ENCODE results near the gene TKTL2.

The TKTL2 gene

GRCh38 chr4:163473130-163473529 is 424 bp downstream of the TKTL2 start:
- peaks cover 0 to 8% (median 0%) of the 10 kb centered on the region in 4 donors for H3K4me1 ChIP-seq
- H3K4me3 ChIP-seq, result no peak overlapping the region
- no peak for DNase-seq
- H3K27me3 ChIP-seq, result no peaks in the 10 kb centered on the region
- no peak for TF ChIP-seq CTCF (IDR thresholded peaks at IDR 0.05)
- no peaks in the 10 kb centered on the region for H3K36me3 ChIP-seq
- no peaks in the 10 kb centered on the region for H3K9me3 ChIP-seq
- H3K27ac ChIP-seq, result no peak overlapping the region
- intact Hi-C loops (cut with DNase I; ENCODE audit: low total_unique reads), result no loop called here

- no peaks in the 10 kb centered on the region for H3K4me1 ChIP-seq
- no peaks in the 10 kb centered on the region for H3K27me3 ChIP-seq
- H3K36me3 ChIP-seq, result no peaks in the 10 kb centered on the region
- no peak overlapping the region for H3K4me3 ChIP-seq
- H3K9me3 ChIP-seq, result no peaks in the 10 kb centered on the region
- DNase-seq, result no peak
- intact Hi-C loops (cut with DNase I; ENCODE audit: low total_unique reads), result no loop called here
- no peak overlapping the region for H3K27ac ChIP-seq
- no peak for TF ChIP-seq CTCF (IDR thresholded peaks at IDR 0.05)
These were observed 3.2 kb downstream of the TKTL2 start for GRCh38 chr4:163470391-163470790.

GRCh38 chr4:163467082-163467770 is 6.3 kb downstream of the TKTL2 start:
- no peak for DNase-seq
- intact Hi-C loops (cut with DNase I; ENCODE audit: low total_unique reads), result no loop called here

DNA sequence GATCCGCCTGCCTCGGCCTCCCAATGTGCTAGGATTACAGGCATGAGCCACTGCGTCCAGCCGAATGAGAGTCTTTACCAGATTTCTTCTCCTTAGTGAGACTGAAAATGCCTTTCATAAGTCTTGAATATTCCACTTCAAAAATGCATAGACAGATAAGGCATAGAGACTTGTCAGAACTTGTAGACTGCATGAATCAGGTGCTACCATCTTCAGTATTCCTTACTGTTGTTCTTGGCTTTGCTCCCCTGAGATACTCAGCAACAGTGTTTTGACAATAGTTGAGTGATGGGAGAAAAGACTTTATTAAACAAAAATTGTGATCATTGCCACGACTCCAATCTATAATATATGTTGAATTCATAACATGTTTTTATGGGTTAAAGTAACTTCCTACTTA is 11.0 kb downstream of the TKTL2 start:
- intact Hi-C loops (cut with DNase I; ENCODE audit: low total_unique reads), result no loop called here
- no peak for DNase-seq

More at GRCh38 chr4:163467082-163467770, 6.3 kb downstream of the TKTL2 start:
- H3K4me1 ChIP-seq, result no peaks in the 10 kb centered on the region
- H3K27ac ChIP-seq, result no peak overlapping the region
- no peaks in the 10 kb centered on the region for H3K36me3 ChIP-seq
- no peak for TF ChIP-seq CTCF (IDR thresholded peaks at IDR 0.05)
- H3K4me3 ChIP-seq, result no peak overlapping the region
- H3K9me3 ChIP-seq, result no peaks in the 10 kb centered on the region
- no peaks in the 10 kb centered on the region for H3K27me3 ChIP-seq

GRCh38 chr4:163448540-163449203 is 24.9 kb downstream of the TKTL2 start:
- H3K4me1 ChIP-seq, result peaks cover 0 to 17% (median 2%) of the 10 kb centered on the region in 4 donors
- H3K27ac ChIP-seq, result no peak overlapping the region
- no peaks in the 10 kb centered on the region for H3K36me3 ChIP-seq
- H3K27me3 ChIP-seq, result no peaks in the 10 kb centered on the region
- TF ChIP-seq CTCF (IDR thresholded peaks at IDR 0.05), result no peak
- no peaks in the 10 kb centered on the region for H3K9me3 ChIP-seq
- intact Hi-C loops (cut with DNase I; ENCODE audit: low total_unique reads), result no loop called here
- no peak overlapping the region for H3K4me3 ChIP-seq
- DNase-seq, result no peak

More for the DNA sequence above, 11.0 kb downstream of the TKTL2 start:
- H3K27ac ChIP-seq, result no peak overlapping the region
- H3K27me3 ChIP-seq, result no peaks in the 10 kb centered on the region
- no peak for TF ChIP-seq CTCF (IDR thresholded peaks at IDR 0.05)
- no peaks in the 10 kb centered on the region for H3K36me3 ChIP-seq
- no peak overlapping the region for H3K4me3 ChIP-seq
- no peaks in the 10 kb centered on the region for H3K4me1 ChIP-seq
- no peaks in the 10 kb centered on the region for H3K9me3 ChIP-seq
